GM21825 (cell line): ENCODE measurements around the gene GARS1.

ENCODE experiments used
- ATAC-seq: cut with Tn5 transposase; IDR thresholded peaks from one replicate; pipeline ENCODE4 v1.9.1; 2021; ENCODE audit warnings: mild to moderate bottlenecking, moderate library complexity; ENCODE audit not compliant: unreplicated experiment

Gene GARS1, protein sequence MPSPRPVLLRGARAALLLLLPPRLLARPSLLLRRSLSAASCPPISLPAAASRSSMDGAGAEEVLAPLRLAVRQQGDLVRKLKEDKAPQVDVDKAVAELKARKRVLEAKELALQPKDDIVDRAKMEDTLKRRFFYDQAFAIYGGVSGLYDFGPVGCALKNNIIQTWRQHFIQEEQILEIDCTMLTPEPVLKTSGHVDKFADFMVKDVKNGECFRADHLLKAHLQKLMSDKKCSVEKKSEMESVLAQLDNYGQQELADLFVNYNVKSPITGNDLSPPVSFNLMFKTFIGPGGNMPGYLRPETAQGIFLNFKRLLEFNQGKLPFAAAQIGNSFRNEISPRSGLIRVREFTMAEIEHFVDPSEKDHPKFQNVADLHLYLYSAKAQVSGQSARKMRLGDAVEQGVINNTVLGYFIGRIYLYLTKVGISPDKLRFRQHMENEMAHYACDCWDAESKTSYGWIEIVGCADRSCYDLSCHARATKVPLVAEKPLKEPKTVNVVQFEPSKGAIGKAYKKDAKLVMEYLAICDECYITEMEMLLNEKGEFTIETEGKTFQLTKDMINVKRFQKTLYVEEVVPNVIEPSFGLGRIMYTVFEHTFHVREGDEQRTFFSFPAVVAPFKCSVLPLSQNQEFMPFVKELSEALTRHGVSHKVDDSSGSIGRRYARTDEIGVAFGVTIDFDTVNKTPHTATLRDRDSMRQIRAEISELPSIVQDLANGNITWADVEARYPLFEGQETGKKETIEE

DNA sequence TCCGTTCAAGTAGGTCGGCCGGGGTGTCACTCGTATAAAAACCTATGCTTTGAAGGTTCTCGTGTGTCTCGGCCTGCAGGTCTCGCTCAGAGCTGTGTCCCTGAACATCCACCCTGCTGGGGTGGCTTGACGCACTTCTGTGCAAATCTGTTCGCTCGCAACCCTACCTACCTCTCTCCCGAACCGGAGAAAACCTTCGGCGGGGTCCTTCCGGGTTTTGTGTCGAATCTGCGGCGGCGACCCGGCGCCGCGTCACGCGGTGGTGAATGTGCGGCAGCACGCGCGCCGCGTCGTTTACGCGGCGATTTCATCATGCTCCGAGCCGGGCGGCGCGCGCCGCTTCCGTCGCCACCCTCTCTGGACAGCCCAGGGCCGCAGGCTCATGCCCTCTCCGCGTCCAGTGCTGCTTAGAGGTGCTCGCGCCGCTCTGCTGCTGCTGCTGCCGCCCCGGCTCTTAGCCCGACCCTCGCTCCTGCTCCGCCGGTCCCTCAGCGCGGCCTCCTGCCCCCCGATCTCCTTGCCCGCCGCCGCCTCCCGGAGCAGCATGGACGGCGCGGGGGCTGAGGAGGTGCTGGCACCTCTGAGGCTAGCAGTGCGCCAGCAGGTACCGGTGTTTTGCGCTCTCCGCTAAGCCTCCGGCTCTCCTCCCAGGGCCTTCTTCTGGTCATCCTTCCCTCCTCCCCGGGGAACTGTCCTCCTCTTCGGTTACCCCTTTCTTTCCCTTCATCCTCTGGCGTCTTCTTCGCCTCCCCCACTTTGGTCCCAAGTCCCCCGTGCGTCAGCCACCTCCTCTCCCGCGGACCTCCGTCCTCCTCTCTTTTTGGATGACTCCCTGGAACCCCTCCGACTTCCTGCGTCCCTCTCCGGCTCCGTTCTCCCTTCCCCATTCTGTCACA lies at the start of gene GARS1:
Gene GARS1 (plus strand): TSS at position 339 of the 896 bp plus-strand sequence. CDS start 44 bp downstream, at position 383.
- peak; percentile 92 for ATAC-seq

DNA sequence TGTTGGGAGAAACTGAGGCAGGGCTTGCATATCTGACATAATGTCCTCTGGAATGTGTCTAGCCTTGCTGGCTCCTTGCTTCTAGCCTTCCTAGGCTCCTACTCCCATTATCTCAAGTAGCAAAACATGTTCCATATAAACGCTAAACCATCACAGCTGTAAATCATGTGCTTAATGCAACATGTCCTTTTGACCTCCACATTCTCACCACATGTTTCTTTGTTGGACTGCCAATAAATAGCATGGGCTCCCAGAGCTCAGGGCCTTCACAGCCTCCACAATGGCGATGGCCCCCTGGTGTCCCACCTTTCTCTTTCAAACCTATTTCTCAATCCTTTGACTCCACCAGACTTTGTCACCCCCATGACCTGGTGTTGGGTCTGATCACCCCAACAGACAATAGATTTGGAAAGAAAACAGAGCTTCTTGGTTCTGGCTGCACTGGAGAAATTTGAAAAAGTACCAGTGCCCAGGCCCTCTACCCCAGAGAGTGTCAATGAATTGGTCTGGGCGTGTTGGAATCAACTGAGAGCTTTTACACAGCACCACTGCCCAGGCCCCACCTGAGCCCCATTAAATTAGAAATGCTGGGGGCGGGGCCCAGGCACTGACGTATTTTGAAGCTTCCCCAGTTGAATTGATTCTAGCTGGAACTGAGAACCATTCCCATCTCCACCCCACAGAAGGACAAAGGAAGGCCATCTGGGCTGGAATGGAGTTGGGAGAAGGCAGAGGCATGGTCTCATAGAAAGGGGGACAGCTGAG lies 48.7 kb upstream of the GARS1 start:
- ATAC-seq, result no peak

DNA sequence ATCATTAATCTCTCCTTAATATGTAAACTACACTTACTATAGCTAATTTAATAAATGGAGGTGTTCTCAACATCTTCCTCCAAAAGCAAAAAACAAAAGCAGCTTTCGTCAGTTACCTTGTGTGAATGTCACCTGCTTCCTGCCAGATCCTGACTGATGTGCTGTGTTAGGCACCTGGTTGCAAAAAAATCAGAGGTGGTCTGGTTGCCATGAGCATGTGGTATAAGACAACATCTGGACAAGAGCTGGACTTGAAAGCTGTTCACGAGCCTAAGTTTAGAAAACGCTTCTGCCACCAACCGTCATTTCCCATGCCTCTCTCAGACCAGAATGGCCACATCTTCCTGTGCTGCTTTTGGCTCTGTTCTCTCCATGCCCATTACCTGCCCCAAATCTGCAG lies 48.1 kb upstream of the GARS1 start:
- no peak for ATAC-seq

DNA sequence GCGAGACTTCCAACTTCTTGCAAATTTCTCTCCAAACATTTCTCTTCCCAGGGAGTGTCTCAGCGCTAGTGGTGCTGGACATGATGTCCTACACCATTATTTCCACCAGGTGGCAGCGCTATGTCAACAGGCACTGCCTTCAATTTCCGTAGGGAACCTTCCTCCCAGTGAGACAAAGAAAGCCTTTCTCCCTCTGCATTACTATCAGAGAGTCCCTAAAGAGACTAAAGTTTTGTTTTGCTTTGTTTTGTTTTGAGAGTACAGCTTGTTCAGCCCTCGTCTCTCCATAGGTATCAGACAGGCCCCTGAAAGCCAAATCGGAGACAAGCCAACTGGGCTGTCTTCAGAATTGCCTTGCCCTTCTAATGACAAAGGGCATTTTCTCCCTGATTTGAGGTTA lies 45.8 kb upstream of the GARS1 start:
- ATAC-seq, result peak; percentile 47

DNA sequence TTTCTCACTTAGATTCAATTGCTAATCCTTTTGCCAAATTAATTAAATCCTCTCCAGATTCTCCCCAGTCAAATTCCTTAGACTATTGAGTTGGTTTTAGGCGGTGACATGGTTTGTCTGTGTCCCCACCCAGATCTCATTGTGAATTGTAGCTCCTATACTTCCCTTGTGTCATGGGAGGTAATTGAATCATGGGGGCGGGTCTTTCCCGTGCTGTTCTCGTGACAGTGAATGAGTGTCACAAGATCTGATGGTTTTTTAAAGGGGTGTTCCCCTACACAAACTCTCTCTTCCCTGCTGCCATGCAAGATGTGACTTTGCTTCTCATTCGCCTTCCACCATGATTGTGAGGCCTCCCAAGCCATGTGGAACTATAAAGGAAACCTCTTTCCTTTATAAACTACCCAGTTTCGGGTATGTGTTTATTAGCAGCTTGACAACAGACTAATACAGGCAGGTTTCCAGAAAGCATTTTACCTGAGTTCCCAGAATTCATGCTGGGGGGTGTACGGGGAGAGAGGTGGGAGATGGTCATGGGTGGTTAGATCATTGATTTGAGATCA lies 44.7 kb upstream of the GARS1 start:
- ATAC-seq, result no peak

DNA sequence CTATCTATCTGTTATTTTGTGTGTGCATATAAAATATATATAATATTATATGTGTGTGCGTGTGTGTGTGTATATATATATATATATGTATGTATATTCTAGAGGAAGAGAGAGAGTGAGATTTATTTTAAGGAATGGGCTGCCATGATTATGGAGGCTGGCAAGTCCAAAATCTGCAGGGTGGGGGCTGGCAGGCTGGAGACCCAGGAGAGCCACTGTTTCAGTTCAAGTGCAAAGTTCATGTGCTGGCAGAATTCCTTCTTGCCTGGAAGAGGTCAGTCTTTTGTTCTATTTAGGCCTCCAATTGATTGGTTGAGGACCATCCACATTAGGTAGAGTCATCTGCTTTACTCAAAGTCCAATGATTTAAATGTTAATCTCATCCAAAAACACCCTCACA lies 42.3 kb upstream of the GARS1 start:
- ATAC-seq, result no peak

DNA sequence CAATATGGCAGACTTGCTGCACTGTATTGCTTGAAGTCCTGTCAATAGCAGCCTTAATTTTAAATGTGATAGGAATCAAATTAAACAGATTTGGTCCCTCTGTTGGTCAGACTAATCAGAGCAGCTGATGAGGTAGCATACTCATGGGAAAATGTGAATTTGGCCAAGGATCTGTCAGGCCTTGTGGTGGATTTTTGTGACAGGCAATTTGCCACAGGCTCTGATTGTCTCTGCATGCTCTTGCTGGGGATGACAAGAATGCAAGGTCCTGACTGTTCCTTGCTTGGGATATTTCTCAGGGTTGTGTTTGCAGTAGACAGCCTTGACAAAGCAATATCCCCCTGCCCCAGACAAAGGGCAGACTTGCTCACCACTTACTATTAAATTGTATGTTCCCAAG lies 41.5 kb upstream of the GARS1 start:
- ATAC-seq, result no peak

DNA sequence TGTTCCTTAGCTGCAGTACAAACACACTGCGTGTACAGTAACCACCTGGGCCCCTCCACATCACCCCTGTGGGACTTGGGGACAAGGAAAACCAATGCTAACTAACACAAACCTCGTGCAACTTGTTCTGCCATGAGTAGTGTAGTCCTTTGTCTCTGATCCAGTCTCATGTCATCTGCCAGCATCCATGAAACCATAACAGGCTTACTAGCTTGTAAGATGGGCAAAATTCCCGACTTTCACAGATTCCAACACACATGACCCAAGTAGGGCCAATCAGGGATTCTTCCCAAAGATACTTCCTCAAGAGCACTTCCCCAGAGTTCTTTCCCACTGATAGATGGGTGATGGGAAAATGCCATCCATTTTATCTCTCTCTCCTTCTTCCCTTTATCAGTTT lies 41.1 kb upstream of the GARS1 start:
- no peak for ATAC-seq

DNA sequence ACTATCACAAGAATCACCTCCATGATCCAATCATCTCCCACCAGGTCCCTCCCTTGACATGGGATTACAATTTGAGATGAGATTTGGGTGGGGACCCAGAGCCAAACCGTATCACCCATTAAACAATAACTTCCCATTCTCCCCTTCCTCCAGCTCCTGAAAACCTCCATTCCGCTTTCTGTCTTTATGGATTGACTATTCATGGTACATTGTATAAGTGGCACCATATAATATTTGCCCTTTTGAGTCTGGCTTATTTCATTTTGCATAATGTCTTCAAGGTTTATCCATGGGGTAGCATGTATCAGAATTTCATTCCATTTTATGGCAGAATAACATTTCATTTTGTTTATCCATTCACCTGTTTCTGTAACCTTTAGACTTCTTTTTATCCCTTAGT lies 39.2 kb upstream of the GARS1 start:
- ATAC-seq, result no peak

DNA sequence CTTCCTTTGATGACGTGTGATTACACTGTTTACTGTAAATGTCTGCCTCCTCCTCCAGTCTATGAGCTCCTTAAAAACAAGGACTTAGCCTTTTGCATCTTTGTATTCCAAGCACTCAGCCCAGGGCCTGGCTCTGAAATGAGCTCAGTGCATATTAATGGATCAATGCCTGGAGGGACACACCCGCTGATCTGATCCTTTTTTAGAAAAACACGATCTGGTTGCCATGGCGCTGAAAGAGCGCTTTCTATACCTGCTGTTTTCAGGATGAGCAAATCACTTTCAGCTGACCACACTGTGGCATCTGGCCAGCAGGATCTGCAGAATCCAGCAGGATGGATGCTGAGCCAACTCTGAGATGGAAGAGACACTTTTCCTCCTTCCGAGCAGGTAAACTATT lies 37.8 kb upstream of the GARS1 start:
- no peak for ATAC-seq

DNA sequence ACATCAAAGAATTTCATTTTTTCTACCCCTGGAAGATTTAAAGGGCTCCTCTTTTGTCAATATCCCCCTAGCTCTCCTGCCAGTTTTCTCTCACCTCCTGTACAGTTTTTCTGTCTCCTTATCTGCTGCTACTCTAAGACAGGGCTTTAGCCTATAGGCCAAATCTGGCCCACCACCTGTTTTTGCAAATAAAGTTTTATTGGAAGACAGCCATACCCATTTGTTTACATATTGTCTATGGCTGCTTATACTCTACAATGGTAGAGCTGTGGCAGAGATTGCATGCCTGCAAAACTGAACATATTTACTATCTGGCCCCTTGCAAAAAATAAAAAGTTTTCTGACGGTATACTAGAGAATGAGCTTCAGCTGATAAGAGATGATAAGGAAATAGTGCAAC lies 37.4 kb upstream of the GARS1 start:
- ATAC-seq, result no peak

DNA sequence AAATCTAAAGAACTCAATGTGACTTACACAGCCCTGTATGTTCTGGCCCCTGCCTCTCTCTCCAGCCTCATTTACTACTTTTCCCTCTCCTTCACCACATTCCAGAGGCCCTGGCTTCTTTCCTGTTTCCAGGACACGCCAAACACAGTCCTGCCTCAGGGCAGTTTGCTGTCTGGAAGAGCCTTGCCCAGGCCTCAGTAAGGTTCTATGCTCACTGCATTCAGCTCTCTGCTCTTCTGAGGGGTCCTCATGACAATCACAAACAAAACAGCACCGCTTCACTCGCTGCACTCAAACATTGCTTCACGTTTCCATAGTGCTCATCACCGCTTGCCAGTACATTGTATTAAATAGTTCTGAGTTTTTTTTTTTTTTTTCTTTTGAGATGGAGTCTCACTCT lies 35.1 kb upstream of the GARS1 start:
- no peak for ATAC-seq

DNA sequence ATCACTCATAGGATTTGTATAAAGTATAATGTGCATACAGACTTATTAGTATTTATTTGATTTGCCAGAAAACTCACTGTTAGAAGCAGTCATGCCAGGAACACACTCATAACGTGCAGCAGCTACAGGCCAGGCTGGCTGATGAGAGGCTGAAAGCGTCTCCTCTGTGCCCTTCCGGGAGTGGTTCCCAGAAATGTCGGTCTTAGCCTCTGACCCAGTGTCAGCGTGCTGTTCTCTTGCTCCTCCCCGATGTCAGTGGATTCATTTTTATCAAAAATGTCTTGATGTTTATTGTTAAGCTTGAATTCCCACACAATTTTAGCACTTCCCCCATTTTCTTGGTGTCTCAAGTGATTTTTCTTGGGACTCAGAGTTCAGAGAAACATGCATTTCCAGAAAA lies 33.3 kb upstream of the GARS1 start:
- no peak for ATAC-seq

DNA sequence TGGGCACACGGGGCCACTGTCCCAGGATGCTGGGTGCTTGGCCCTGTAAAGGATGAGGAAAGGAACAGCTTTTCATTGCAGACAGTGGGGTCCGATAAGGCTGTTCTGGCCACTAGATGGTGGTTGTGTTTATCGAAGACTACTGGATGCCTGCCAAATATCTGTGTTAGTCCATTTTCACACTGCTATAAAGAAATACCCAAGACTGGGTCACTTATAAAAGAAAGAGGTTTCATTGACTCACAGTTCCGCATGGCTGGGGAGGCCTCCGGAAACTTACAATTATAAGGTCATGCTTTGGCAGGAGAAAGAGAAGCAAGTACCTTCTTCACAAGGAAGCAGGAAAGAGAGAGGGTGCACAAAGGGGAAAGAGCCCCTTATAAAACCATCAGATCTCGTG lies 32.2 kb upstream of the GARS1 start:
- no peak for ATAC-seq

DNA sequence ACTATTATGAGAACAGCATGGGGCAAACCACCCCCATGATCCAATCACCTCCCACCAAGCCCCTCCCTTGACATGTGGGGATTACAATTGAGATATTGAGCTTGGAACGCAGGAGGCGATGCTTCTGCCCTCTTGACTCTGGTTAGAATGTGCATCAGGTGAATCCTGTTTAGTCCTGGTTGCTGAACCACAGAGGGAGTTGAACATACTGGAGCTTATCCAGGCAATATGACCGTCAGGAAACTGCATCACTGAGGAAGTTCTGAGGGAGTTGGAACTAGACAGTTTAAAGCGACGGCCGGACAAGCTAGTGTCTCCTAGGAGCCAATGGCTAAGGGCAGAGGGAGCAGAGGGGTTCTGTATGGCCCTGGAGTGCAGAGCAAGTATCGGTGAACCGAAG lies 31.8 kb upstream of the GARS1 start:
- no peak for ATAC-seq

DNA sequence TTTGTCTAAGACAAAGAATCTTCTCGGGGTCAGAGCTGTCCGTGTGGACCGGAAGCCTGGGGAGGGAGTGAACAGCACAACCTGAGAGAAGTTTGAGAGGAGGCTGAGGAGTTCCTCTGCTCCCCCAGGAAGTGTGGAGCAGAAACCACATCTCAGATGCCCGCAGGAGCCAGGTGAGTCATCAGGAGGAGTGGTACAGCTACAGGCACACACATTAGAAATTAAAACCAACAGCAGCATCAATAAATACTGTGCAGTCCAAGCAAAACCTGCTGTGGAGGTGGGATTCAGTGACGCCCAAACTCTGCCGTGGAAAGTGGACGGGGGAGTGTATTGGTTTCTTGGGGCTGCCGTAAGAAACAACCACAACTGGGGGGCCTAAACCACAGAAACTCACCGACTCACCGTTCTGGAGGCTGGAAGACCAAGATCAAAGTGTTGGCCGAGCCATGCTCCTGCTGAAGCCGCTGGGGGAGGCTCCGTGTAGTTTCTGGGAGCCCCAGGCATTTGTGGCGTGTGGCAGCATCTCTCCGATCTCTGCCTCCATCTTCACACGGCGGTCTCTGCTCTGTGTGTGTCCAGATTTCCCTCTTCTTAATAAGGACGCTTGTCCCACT lies 31.2 kb upstream of the GARS1 start:
- no peak for ATAC-seq

DNA sequence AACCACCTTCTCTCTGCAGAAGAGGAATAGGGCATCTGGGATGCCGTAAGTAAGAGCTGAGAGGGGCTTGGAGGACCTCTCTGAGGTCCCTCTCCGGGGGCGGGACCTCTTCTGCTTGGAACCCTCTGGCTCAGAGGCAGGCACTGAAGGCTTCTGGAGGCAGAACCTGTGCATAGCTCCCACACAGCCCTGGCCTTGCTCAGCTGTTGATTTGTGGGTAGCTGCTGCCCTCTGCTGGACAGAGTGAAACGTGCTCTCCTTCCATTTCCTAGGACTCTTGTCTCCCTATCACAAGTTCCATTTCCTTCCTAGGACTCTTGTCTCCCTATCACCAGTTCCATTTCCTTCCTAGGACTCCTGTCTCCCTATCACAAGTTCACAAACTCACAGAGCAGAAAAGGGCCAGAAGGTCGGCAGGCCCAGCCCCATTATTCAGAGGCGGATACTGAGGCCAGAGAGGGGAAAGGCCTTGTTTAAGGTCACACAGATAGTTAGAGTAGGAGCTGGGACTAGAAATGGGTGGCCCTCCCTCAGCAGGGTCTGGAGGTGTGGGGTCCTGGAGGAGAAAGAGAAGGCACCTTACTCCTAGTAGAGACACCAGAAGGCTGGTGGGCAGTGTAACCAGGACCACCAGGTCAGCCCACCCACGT lies 30.3 kb upstream of the GARS1 start:
- ATAC-seq, result peak; percentile 84

DNA sequence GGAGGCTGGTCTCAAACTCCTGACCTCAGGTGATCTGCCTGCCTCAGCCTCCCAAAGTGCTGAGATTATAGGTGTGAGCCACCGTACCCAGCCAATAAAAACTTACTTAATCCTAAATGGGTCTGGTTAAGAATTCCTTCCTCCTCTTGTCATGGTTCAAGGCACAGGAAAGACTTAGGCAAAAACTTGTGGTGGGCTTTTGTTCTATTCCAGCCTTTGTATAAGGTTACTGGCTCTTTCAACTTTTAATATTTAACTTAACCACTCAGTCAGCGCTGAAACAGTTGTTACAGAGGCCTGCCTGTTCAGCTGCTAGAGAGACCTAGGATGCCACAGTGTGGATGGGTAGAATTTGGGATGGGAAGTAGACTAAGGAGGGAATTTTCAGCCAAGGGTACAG lies 28.1 kb upstream of the GARS1 start:
- no peak for ATAC-seq

DNA sequence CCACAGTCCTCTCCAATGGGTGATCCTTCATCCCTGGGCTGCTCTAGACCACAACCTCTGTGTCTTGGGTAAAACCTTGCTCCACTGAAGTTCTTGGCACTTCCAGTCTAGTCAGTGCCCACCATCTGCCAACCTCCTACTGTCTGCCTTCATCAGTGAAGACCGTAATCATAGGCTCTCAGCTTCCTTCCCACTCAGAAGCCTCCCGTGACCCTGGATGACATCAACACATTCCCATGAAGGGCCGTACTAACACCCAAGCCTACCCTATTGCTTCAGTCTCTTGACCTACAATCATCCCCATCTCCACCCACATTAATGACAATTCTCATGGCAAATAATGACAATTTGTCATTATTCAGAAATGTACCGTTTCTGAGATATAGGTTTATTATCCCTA lies 27.6 kb upstream of the GARS1 start:
- ATAC-seq, result no peak
